ENCODE data around the gene PTMS.

Gene PTMS

GRCh38 chr12:6799147-6799546 lies 33.0 kb downstream of the PTMS start:
- no peak for DNase-seq (ENCODE audit: low spot score)
- no peak for TF ChIP-seq CTCF (conservative IDR thresholded peaks at IDR 0.05; ENCODE audit: low read depth)
- H3K27ac ChIP-seq = no peak overlapping the region
- CTCF ChIA-PET = interaction anchor here (1.1 kb wide), 1 partner anchor 33 kb away, joined by 3 read pairs; the partner anchor contains the start of gene PTMS
- POLR2A ChIA-PET (ENCODE audit: low non-redundant PET) = no interaction called here

- ChIA-PET CTCF (interaction anchor here (0.6 kb wide), 1 partner anchor 18 kb away, joined by 3 read pairs; no protein-coding TSS in a partner anchor), POLR2A (ENCODE audit: low non-redundant PET) (no interaction called here)
- no peak for TF ChIP-seq CTCF (conservative IDR thresholded peaks at IDR 0.05; ENCODE audit: low read depth)
- no peak overlapping the region for H3K27ac ChIP-seq
- no peak for DNase-seq (ENCODE audit: low spot score)
These were observed 41.0 kb downstream of the PTMS start for GRCh38 chr12:6807170-6807569.

- no peak overlapping the region for H3K27ac ChIP-seq
- ChIA-PET CTCF (no interaction called here), POLR2A (ENCODE audit: low non-redundant PET) (no interaction called here)
- no peak for TF ChIP-seq CTCF (conservative IDR thresholded peaks at IDR 0.05; ENCODE audit: low read depth)
- no peak for DNase-seq (ENCODE audit: low spot score)
These were observed 42.9 kb downstream of the PTMS start for GRCh38 chr12:6809056-6809455.

- CTCF ChIA-PET = interaction anchor here (0.6 kb wide), 2 partner anchors 18 to 176 kb away, joined by 3 read pairs; no protein-coding TSS in a partner anchor
- H3K27ac ChIP-seq = no peak overlapping the region
- POLR2A ChIA-PET (ENCODE audit: low non-redundant PET) = no interaction called here
- no peak for DNase-seq (ENCODE audit: low spot score)
- no peak for TF ChIP-seq CTCF (conservative IDR thresholded peaks at IDR 0.05; ENCODE audit: low read depth)
These were observed 44.6 kb downstream of the PTMS start for GRCh38 chr12:6810758-6811157.

- POLR2A ChIA-PET (ENCODE audit: low non-redundant PET) = interaction anchor here (0.6 kb wide), 1 partner anchor 41 kb away, joined by 3 read pairs; no protein-coding TSS in a partner anchor
- no peak overlapping the region for H3K27ac ChIP-seq
- TF ChIP-seq CTCF (conservative IDR thresholded peaks at IDR 0.05; ENCODE audit: low read depth) = no peak
- no peak for DNase-seq (ENCODE audit: low spot score)
- CTCF ChIA-PET = interaction anchor here (0.5 to 0.7 kb wide), 4 partner anchors 10 to 542 kb away, joined by 3 to 4 read pairs (median 3); no protein-coding TSS in a partner anchor
These were observed 47.2 kb downstream of the PTMS start for GRCh38 chr12:6813363-6813762.

- ChIA-PET POLR2A (ENCODE audit: low non-redundant PET) (no interaction called here), CTCF (interaction anchor here (0.6 kb wide), 1 partner anchor 16 kb away, joined by 3 read pairs; no protein-coding TSS in a partner anchor)
- no peak for DNase-seq (ENCODE audit: low spot score)
- TF ChIP-seq CTCF (conservative IDR thresholded peaks at IDR 0.05; ENCODE audit: low read depth) = no peak
- no peak overlapping the region for H3K27ac ChIP-seq
These were observed 50.4 kb downstream of the PTMS start for GRCh38 chr12:6816598-6816997.
